ENCODE data around the gene DYNC2H1.

DNA sequence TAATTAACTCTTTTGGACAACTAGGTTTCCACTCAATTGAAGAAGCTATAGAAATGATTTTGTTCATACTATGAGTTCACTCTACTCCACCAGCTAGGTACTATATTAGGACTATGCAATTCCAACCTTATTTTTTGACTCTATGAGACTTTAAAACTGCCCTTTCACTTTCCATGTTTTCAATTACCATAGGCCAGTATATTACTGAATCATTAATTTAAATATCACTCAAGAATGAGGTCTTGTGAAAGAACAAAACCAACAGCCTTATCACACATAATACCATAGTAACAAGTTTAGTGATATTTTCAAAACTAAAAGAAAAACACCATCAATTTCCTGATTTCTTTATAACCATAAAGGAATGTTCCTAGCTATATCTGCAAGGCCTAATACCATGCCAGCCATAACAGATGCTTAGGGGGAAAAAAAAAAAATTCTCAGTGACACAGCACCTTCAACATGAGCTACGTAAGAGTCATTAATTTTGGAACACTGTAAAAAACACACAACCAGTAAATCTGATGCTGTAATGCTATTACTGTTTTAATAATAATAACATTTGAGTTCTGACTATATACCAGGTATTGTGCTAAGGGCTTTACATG lies 23.4 kb upstream of the DYNC2H1 start:
- TF ChIP-seq POLR2A (IDR thresholded peaks at IDR 0.05) (no peak), CTCF (IDR thresholded peaks at IDR 0.05) (no peak), POLR2AphosphoS5 (IDR thresholded peaks at IDR 0.05) (no peak)

All from prostate gland (tissue), 2 donors.